ENCODE results near the gene FBXO30. TPM values are rescaled to one million over a fixed set of nuclear protein-coding genes. Genes with fewer than 3 reads are reported as not detected.

FBXO30 gene
- total and polyA plus RNA-seq, 9 of the 15 experiments (the other 6 are each of a cell fraction or from before 2014, with no cell fraction given), result 3.6 to 12.8 (median 7.1) TPM

GRCh38 chr6:145787688-145788087 lies 26.9 kb downstream of the FBXO30 start (continued):
- TF ChIP-seq ZNF407 (IDR thresholded peaks at IDR 0.05; ENCODE audit: low read depth), result no peak
- TF ChIP-seq BHLHE40 (IDR thresholded peaks at IDR 0.05; ENCODE audit: low read length), result no peak

GRCh38 chr6:145784683-145785082 lies 29.9 kb downstream of the FBXO30 start:
- WGBS (ENCODE audit: insufficient coverage, low coverage, missing lambda C conversion rate), result 89% methylated on average over 1 of the region's 1 CpG
- no peaks in the 10 kb centered on the region for H3K36me3 ChIP-seq (ENCODE audit: control insufficient read depth, insufficient read depth, low read length)
- H3K4me3 ChIP-seq, result no peak overlapping the region
- in situ Hi-C loops (cut with MboI), result no loop called here
- DNase-seq (ENCODE audit: extremely low read depth in 1 of 4, low spot score in 3 of 4) (peak in 1 of 4 experiments; percentile 28), FAIRE-seq (no peak), ATAC-seq (no peak)
- no peak overlapping the region for H3K4me2 ChIP-seq (ENCODE audit: insufficient read depth, low read length)
- no peak overlapping the region for H2AFZ ChIP-seq (ENCODE audit: low read depth, low read length)
- no peaks in the 10 kb centered on the region for H4K20me1 ChIP-seq (replicated peaks; ENCODE audit: control insufficient read depth, insufficient read depth, low read length)
- ChIA-PET CTCF (ENCODE audit: low intra/inter-chr PET ratio) (no interaction called here), POLR2A (interaction anchor here (0.9 to 1.8 kb wide), 3 partner anchors 12 to 19 kb away, joined by 3 to 8 read pairs (median 5); no protein-coding TSS in a partner anchor)
- no peaks in the 10 kb centered on the region for H3K79me2 ChIP-seq (ENCODE audit: control insufficient read depth, insufficient read depth, low read length)
- no peaks in the 10 kb centered on the region for H3K9me1 ChIP-seq (ENCODE audit: control insufficient read depth, insufficient read depth, low read length)
- no peaks in the 10 kb centered on the region for H3K9me3 ChIP-seq (replicated peaks; ENCODE audit: control insufficient read depth, insufficient read depth, low read depth, low read length)
- H3K27ac ChIP-seq (ENCODE audit: extremely low read depth, low read depth, low read length), result no peak overlapping the region
- intact Hi-C loops (cut with micrococcal nuclease), result loop anchor here (2.0 kb wide), 1 partner anchor 30 kb away; the partner anchor contains the start of gene FBXO30
- H3K27me3 ChIP-seq (ENCODE audit: control insufficient read depth in 2 of 2, insufficient read depth in 2 of 2, low read length in 2 of 2), result no peaks in the 10 kb centered on the region
- BruUV-seq (replicated peaks), result no TSS peak
- no peak overlapping the region for H3K9ac ChIP-seq (ENCODE audit: insufficient read depth in 1 of 2, low read depth in 2 of 2, low read length in 2 of 2)
- H3K4me1 ChIP-seq (replicated peaks in 1 of 2; ENCODE audit: control insufficient read depth in 2 of 2, insufficient read depth in 2 of 2, low read length in 2 of 2), result peaks cover 6 to 12% of the 10 kb centered on the region in 2 experiments; a peak in 4 of 5 replicates
- TF ChIP-seq SNIP1 (IDR thresholded peaks at IDR 0.05; ENCODE audit: low read depth), result no peak
- no peak for TF ChIP-seq TAF7 (tag; IDR thresholded peaks at IDR 0.05)
- no peak for TF ChIP-seq POLR3G (IDR thresholded peaks at IDR 0.05; ENCODE audit: extremely low read depth, insufficient read length, insufficient replicate concordance)
- no peak for TF ChIP-seq KLF6 (CRISPR knock-in tag; IDR thresholded peaks at IDR 0.05; ENCODE audit: borderline replicate concordance)
- no peak for TF ChIP-seq BCOR (IDR thresholded peaks at IDR 0.05)
- TF ChIP-seq NFIC (IDR thresholded peaks at IDR 0.05), result no peak
- TF ChIP-seq CBX5 (IDR thresholded peaks at IDR 0.05; ENCODE audit: borderline replicate concordance, low read depth), result no peak
- no peak for TF ChIP-seq POLR2A (conservative IDR thresholded peaks at IDR 0.05)
- no peak for TF ChIP-seq FOXP1 (CRISPR knock-in tag; IDR thresholded peaks at IDR 0.05)
- no peak for TF ChIP-seq NR2F6 (CRISPR knock-in tag; IDR thresholded peaks at IDR 0.05)
- TF ChIP-seq RBM15 (IDR thresholded peaks at IDR 0.05; ENCODE audit: insufficient read depth, low read length), result no peak
- TF ChIP-seq TCF15 (CRISPR knock-in tag; IDR thresholded peaks at IDR 0.05), result no peak
- no peak for TF ChIP-seq MED1 (CRISPR knock-in tag; IDR thresholded peaks at IDR 0.05; ENCODE audit: borderline replicate concordance)
- no peak for TF ChIP-seq HEY1 (CRISPR knock-in tag; IDR thresholded peaks at IDR 0.05; ENCODE audit: borderline replicate concordance)

Data from K562 (cell line).